IPS-NIHi7 (cell line): ENCODE measurements around the gene PRF1.

ENCODE experiments used
- DNase-seq: peaks from one replicate; pipeline ENCODE4 v3.0.0; 2012; ENCODE audit warnings: mixed read lengths; ENCODE audit errors: extremely low spot score

PRF1 gene

GRCh38 chr10:70576803-70577517 is 25.6 kb downstream of the PRF1 start:
- DNase-seq, result no peak

GRCh38 chr10:70575874-70576802 is 26.4 kb downstream of the PRF1 start:
- DNase-seq, result no peak

- DNase-seq, result no peak
Observed at GRCh38 chr10:70575486-70575873, 27.1 kb downstream of the PRF1 start.

- no peak for DNase-seq
Observed at GRCh38 chr10:70573599-70574506, 28.7 kb downstream of the PRF1 start.

- DNase-seq, result no peak
Observed at GRCh38 chr10:70571636-70572439, 30.7 kb downstream of the PRF1 start.

GRCh38 chr10:70571236-70571635 is 31.3 kb downstream of the PRF1 start:
- DNase-seq, result no peak

- DNase-seq, result no peak
Observed at GRCh38 chr10:70568781-70569495, 33.6 kb downstream of the PRF1 start.

GRCh38 chr10:70568113-70568512 is 34.4 kb downstream of the PRF1 start:
- no peak for DNase-seq

GRCh38 chr10:70567603-70568002 is 34.9 kb downstream of the PRF1 start:
- DNase-seq, result no peak

GRCh38 chr10:70566515-70567290 is 35.8 kb downstream of the PRF1 start:
- DNase-seq, result no peak

- DNase-seq, result no peak
Observed at GRCh38 chr10:70565556-70566514, 36.7 kb downstream of the PRF1 start.

- DNase-seq, result no peak
Observed at GRCh38 chr10:70564901-70565351, 37.6 kb downstream of the PRF1 start.

GRCh38 chr10:70564113-70564725 is 38.3 kb downstream of the PRF1 start:
- no peak for DNase-seq

GRCh38 chr10:70563230-70563629 is 39.3 kb downstream of the PRF1 start:
- DNase-seq, result no peak

GRCh38 chr10:70562036-70562755 is 40.3 kb downstream of the PRF1 start:
- DNase-seq, result no peak

GRCh38 chr10:70561558-70561957 is 41.0 kb downstream of the PRF1 start:
- no peak for DNase-seq

- no peak for DNase-seq
Observed at GRCh38 chr10:70561070-70561469, 41.5 kb downstream of the PRF1 start.
